ENCODE measurements around the gene DSP.

- TF ChIP-seq REST (IDR thresholded peaks at IDR 0.05; ENCODE audit: unreplicated experiment) (no peak), CTCF (conservative IDR thresholded peaks at IDR 0.05; ENCODE audit: low read depth in 2 of 2) (no peak), ZNF331 (CRISPR knock-in tag; IDR thresholded peaks at IDR 0.05; ENCODE audit: low read depth) (no peak), JUNB (IDR thresholded peaks at IDR 0.05; ENCODE audit: unreplicated experiment) (no peak), POLR2AphosphoS5 (IDR thresholded peaks at IDR 0.05; ENCODE audit: low read depth) (no peak), EZH2phosphoT487 (IDR thresholded peaks at IDR 0.05; ENCODE audit: unreplicated experiment) (no peak), EZH2 (IDR thresholded peaks at IDR 0.05; ENCODE audit: low read depth, unreplicated experiment) (no peak)
Measured at GRCh38 chr6:7630792-7631191, 89.3 kb downstream of the DSP start.

All from GM23338 (cell line).